Measurements from ENCODE around the gene CASP10. TPM values are rescaled to one million over a fixed set of nuclear protein-coding genes. Genes with fewer than 3 reads are reported as not detected.
"Not testable (repeated sequence)": the region's sequence is repeated elsewhere in the genome, so short reads cannot be mapped to it uniquely, and the experiment has no call there.

The CASP10 gene
- polyA plus RNA-seq, 1 donor: 19.9 TPM

DNA sequence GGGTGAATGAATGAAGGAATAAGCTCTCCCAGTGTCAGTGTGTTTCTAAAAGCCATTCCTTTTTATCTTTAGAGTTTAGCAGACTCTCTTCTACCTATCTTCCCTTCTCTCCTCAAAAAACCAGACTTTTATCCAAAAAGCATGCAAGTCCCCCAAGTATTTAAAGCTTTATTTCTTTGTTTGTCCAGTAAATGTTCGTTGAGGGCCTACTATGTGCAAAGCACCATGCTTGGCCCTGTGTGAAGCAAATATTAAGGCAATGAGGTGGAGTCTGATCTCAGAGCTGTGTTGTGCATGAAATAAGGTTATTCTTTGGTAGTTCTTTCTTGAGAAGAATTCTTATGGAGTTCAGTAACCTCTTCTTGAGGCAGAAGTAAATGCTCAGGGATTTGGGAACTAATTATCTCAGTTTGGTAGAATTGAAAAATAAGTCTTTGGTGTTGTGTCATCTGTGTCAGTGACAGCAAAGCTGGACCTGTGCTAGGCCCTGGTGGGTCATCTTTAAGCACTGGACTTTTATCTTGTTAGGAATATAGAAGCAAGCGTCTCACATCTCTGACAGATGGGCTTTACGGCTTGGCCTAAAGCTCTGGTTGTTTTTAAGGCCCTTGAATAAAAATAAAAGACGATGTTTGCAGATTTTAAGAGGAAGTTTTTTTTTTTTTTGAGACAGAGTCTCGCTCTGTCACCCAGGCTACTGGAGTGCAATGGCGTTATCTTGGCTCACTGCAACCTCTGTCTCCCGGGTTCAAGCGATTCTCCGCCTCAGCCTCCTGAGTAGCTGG, 28.1 kb upstream of the CASP10 start:
- Histone ChIP-seq H3K27me3 (ENCODE audit: control insufficient read depth, insufficient read depth, low read length) (no peaks in the 10 kb centered on the region), H3K36me3 (ENCODE audit: control insufficient read depth, insufficient read depth, low read length) (peaks cover 61% of the 10 kb centered on the region), H3K4me3 (ENCODE audit: low read length) (no peak overlapping the region), H3K9me3 (ENCODE audit: control insufficient read depth, low read depth, low read length) (no peaks in the 10 kb centered on the region), H3K4me1 (ENCODE audit: control insufficient read depth, insufficient read depth, low read length) (peaks cover 39% of the 10 kb centered on the region), H3K27ac (ENCODE audit: low read length) (no peak overlapping the region)
- WGBS (ENCODE audit: insufficient coverage, low lambda C conversion rate): 100% methylated on average over 2 of the region's 9 CpGs
- no peak for DNase-seq

DNA sequence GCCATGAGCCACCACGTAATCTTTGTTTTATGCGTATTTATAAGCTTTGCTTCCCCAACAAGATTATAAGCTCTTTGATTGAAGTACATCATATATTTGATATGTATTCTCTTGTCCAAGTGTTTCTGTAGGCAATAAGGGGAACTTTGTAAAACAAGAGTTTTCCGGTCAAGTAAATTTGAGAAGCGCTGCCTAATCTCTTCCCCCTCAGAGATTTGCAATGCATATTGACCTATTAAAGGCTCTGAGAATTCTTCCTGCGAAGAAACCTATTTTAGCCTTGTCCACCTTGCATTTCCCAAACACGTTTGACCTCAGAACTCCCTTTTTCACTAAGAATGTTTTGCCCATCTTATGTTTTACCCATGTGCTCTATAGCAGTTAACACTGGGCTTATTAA, 26.9 kb upstream of the CASP10 start:
- no peak overlapping the region for H3K27ac ChIP-seq (ENCODE audit: low read length)
- WGBS (ENCODE audit: insufficient coverage, low lambda C conversion rate): 83% methylated on average over 2 of the region's 6 CpGs
- peaks cover 64% of the 10 kb centered on the region for H3K36me3 ChIP-seq (ENCODE audit: control insufficient read depth, insufficient read depth, low read length)
- no peak for DNase-seq
- H3K4me1 ChIP-seq (ENCODE audit: control insufficient read depth, insufficient read depth, low read length): peaks cover 29% of the 10 kb centered on the region
- H3K4me3 ChIP-seq (ENCODE audit: low read length): no peak overlapping the region
- H3K9me3 ChIP-seq (ENCODE audit: control insufficient read depth, low read depth, low read length): no peaks in the 10 kb centered on the region
- no peaks in the 10 kb centered on the region for H3K27me3 ChIP-seq (ENCODE audit: control insufficient read depth, insufficient read depth, low read length)

DNA sequence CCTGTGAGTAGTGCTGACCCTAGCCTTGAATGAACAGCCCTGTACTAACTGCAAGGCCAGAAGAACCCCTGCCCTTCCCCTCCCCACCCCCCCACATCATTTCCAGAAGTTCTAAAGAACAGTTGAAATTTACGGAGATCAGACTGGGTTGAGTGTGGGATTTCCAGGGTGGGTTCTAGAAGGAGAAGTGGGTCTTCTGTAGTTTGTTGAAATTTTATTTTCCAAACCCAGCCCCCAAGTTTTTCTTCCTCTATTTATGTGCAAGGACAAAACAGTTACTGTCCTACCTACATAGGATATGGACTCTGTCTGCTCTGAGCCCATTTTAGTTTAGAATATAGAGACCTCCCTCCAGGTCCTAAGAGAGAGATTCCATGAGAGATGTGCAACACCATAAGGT, 26.3 kb upstream of the CASP10 start:
- peaks cover 23% of the 10 kb centered on the region for H3K4me1 ChIP-seq (ENCODE audit: control insufficient read depth, insufficient read depth, low read length)
- H3K4me3 ChIP-seq (ENCODE audit: low read length): no peak overlapping the region
- peaks cover 64% of the 10 kb centered on the region for H3K36me3 ChIP-seq (ENCODE audit: control insufficient read depth, insufficient read depth, low read length)
- WGBS (ENCODE audit: insufficient coverage, low lambda C conversion rate): no CpG with 5 or more reads among the region's 1 CpG
- H3K27ac ChIP-seq (ENCODE audit: low read length): no peak overlapping the region
- no peak for DNase-seq
- H3K27me3 ChIP-seq (ENCODE audit: control insufficient read depth, insufficient read depth, low read length): no peaks in the 10 kb centered on the region
- no peaks in the 10 kb centered on the region for H3K9me3 ChIP-seq (ENCODE audit: control insufficient read depth, low read depth, low read length)

DNA sequence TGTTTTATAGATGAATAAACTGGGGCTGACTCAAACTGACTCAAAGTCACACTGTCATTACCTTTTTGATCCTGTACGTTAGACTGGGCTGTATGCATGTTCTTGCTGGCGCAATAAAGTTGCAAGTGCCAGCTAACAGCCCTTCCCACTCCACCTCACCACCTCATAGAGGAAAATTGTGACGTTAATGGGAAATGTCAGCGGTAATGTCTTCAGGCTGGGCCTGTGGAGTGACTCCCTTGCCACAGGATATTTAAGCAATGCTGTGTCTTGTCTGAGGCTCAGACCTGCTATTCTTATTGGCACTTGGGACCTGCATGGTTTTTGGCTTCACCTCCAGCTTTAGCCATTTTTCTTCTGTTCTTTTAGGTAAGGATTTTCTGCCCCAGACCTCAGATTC, 25.2 kb upstream of the CASP10 start:
- H3K4me3 ChIP-seq (ENCODE audit: low read length): no peak overlapping the region
- no CpG with 5 or more reads among the region's 4 CpGs for WGBS (ENCODE audit: insufficient coverage, low lambda C conversion rate)
- no peak for DNase-seq
- H3K27me3 ChIP-seq (ENCODE audit: control insufficient read depth, insufficient read depth, low read length): no peaks in the 10 kb centered on the region
- H3K9me3 ChIP-seq (ENCODE audit: control insufficient read depth, low read depth, low read length): no peaks in the 10 kb centered on the region
- H3K4me1 ChIP-seq (ENCODE audit: control insufficient read depth, insufficient read depth, low read length): peaks cover 14% of the 10 kb centered on the region
- peaks cover 68% of the 10 kb centered on the region for H3K36me3 ChIP-seq (ENCODE audit: control insufficient read depth, insufficient read depth, low read length)
- H3K27ac ChIP-seq (ENCODE audit: low read length): peak overlapping the region; percentile 72

DNA sequence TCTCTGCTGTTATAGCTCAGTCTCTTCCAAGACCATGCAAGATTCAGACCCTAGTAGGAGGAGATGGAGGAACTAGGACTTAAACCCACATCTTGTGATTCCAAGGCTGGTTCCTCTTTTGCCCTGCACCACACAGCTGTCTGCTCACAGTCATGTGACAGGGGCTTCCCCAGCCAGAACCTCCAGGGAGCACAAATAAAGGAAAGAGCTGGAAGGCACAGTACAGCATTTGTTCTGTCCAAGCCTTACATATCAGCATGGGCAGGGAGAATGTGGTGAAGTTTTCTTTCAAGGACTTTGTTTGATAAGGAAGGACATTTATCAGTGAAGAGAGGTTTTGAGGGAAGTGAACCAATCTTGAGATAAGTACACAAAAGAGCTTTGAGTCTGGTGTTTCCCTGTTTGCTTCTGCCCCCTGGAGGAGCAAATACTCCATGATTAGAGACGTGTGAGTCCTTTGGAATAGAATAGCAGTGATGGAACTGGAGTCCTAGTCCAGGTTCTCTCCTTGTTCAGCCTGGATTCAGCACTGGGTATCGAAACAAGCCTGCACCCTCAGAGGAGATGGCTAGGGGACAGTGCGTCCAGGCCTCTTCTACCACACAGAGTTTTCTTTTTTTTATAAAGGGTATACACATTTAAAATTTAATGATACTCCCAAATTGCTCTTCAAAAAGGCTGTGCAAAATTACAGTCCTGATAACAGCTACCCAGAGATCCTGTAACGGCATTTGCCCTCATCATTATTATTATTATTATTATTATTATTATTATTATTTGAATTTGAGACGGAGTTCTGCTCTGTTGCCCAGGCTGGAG, 24.6 kb upstream of the CASP10 start:
- Histone ChIP-seq H3K4me1 (ENCODE audit: control insufficient read depth, insufficient read depth, low read length) (peaks cover 13% of the 10 kb centered on the region), H3K27me3 (ENCODE audit: control insufficient read depth, insufficient read depth, low read length) (no peaks in the 10 kb centered on the region), H3K27ac (ENCODE audit: low read length) (peak overlapping the region; percentile 72), H3K9me3 (ENCODE audit: control insufficient read depth, low read depth, low read length) (no peaks in the 10 kb centered on the region), H3K36me3 (ENCODE audit: control insufficient read depth, insufficient read depth, low read length) (peaks cover 68% of the 10 kb centered on the region), H3K4me3 (ENCODE audit: low read length) (no peak overlapping the region)
- peak; percentile 79 to 91 for DNase-seq
- WGBS (ENCODE audit: insufficient coverage, low lambda C conversion rate): no CpG with 5 or more reads among the region's 5 CpGs

DNA sequence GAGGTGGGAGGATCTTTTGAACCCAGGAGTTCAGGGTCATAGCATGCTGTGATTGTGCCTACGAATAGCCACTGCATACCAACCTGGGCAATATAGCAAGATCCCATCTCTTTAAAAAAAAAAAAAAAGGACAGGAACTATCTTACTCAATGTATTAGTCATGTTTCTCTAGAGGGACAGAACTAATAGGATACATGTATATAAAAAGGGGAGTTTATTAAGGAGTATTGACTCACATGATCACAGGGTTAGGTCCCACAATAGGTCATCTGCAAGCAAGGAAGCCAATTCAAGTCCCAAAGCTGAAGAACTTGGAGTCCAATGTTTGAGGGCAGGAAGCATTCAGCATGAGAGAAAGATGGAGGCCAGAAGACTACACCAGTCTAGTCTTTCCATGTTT, 18.8 kb upstream of the CASP10 start:
- no peaks in the 10 kb centered on the region for H3K4me1 ChIP-seq (ENCODE audit: control insufficient read depth, insufficient read depth, low read length)
- no peak overlapping the region for H3K4me3 ChIP-seq (ENCODE audit: low read length)
- no CpG with 5 or more reads among the region's 1 CpG for WGBS (ENCODE audit: insufficient coverage, low lambda C conversion rate)
- H3K27ac ChIP-seq (ENCODE audit: low read length): no peak overlapping the region
- peaks cover 69% of the 10 kb centered on the region for H3K36me3 ChIP-seq (ENCODE audit: control insufficient read depth, insufficient read depth, low read length)
- H3K9me3 ChIP-seq (ENCODE audit: control insufficient read depth, low read depth, low read length): peaks cover 13% of the 10 kb centered on the region
- no peak for DNase-seq
- no peaks in the 10 kb centered on the region for H3K27me3 ChIP-seq (ENCODE audit: control insufficient read depth, insufficient read depth, low read length)

DNA sequence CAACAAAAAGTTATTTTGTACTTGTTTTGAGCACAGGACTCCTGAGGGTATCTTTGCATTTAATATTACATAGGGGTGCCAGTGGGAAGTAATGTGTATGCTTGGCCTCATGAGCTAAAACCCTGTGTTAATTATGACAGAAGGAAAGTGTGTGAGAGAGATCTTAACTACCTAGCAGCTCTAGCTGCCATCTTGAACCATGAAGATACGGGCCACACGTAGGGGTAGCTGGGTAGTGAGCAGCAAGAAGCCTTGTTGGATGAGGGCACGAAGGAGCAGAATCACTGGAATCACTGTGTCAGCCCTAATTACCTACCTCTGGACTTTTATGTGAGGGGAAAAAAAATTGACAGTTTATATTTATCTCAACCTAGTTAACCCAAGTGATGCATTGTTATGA, 15.4 kb upstream of the CASP10 start:
- no CpG with 5 or more reads among the region's 3 CpGs for WGBS (ENCODE audit: insufficient coverage, low lambda C conversion rate)
- Histone ChIP-seq H3K9me3 (ENCODE audit: control insufficient read depth, low read depth, low read length) (peaks cover 13% of the 10 kb centered on the region), H3K4me1 (ENCODE audit: control insufficient read depth, insufficient read depth, low read length) (no peaks in the 10 kb centered on the region), H3K4me3 (ENCODE audit: low read length) (no peak overlapping the region), H3K27me3 (ENCODE audit: control insufficient read depth, insufficient read depth, low read length) (no peaks in the 10 kb centered on the region), H3K36me3 (ENCODE audit: control insufficient read depth, insufficient read depth, low read length) (peaks cover 41% of the 10 kb centered on the region), H3K27ac (ENCODE audit: low read length) (no peak overlapping the region)
- DNase-seq: no peak

DNA sequence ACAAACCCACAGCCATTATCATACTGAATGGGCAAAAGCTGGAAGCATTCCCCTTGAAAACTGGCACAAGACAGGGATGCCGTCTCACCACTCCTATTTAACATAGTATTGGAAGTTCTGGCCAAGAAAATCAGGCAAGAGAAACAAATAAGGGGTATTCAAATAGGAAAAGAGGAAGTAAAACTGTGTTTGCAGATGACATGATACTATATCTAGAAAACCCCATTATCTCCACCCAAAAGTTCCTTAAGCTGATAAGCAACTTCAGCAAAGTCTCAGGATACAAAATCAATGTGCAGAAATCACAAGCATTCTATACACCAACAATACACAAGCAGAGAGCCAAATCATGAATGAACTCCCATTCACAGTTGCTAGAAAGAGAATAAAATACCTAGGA, 14.4 kb upstream of the CASP10 start:
- peaks cover 13% of the 10 kb centered on the region for H3K9me3 ChIP-seq (ENCODE audit: control insufficient read depth, low read depth, low read length)
- not testable (repeated sequence) for DNase-seq

DNA sequence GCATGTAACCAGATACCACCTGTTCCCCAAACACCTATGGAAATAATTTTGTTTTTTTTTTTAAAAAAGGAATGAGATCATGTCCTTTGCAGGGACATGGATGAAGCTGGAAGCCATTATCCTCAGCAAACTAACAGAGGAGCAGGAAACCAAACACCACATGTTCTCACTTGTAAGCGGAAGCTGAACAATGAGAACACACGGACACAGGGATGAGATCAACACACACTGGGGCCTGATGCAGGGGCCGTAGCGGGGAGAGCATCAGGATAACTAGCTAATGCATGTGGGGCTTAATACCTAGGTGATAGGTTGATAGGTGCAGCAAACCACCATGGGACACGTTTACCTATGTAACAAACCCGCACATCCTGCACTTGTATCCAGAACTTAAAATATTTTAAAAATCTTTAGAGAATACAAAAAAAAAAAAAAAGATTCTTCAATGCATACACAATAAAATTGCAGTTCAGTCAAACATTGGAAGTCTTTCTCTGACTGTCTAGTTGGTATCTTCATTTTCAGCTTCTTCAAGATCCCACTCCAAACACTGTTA, 11.6 kb upstream of the CASP10 start:
- no peak overlapping the region for H3K27ac ChIP-seq (ENCODE audit: low read length)
- WGBS (ENCODE audit: insufficient coverage, low lambda C conversion rate): no CpG with 5 or more reads among the region's 6 CpGs

More for the DNA sequence above, 14.4 kb upstream of the CASP10 start:
- peaks cover 33% of the 10 kb centered on the region for H3K36me3 ChIP-seq (ENCODE audit: control insufficient read depth, insufficient read depth, low read length)
- H3K27ac ChIP-seq (ENCODE audit: low read length); H3K4me1 ChIP-seq (ENCODE audit: control insufficient read depth, insufficient read depth, low read length); H3K4me3 ChIP-seq (ENCODE audit: low read length); H3K27me3 ChIP-seq (ENCODE audit: control insufficient read depth, insufficient read depth, low read length): not testable (repeated sequence)
- no CpG with 5 or more reads among the region's 1 CpG for WGBS (ENCODE audit: insufficient coverage, low lambda C conversion rate)

DNA sequence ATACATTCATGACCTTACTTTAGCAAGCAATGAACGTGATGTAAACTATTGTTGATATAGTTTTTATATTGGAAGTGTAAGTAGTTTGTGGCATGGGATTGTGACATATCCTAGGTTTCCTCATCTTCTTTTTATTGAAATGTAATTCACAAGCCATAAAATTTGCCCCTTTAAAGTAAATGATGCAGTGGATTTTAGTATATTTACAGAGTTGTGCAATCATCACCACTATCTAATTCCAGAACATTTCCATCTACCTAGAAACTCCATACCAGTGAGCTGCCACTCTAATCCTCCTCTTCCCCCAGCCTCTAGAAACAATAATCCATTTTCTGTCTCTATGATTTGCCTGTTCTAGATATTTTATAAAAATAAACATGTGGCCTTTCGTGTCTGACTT, 10.7 kb upstream of the CASP10 start:
- WGBS (ENCODE audit: insufficient coverage, low lambda C conversion rate): no CpG with 5 or more reads among the region's 2 CpGs
- Histone ChIP-seq H3K4me3 (ENCODE audit: low read length) (no peak overlapping the region), H3K36me3 (ENCODE audit: control insufficient read depth, insufficient read depth, low read length) (peaks cover 4% of the 10 kb centered on the region), H3K27ac (ENCODE audit: low read length) (no peak overlapping the region), H3K4me1 (ENCODE audit: control insufficient read depth, insufficient read depth, low read length) (peaks cover 11% of the 10 kb centered on the region), H3K27me3 (ENCODE audit: control insufficient read depth, insufficient read depth, low read length) (no peaks in the 10 kb centered on the region), H3K9me3 (ENCODE audit: control insufficient read depth, low read depth, low read length) (peaks cover 5% of the 10 kb centered on the region)
- DNase-seq: no peak

More for the DNA sequence above, 11.6 kb upstream of the CASP10 start:
- no peaks in the 10 kb centered on the region for H3K27me3 ChIP-seq (ENCODE audit: control insufficient read depth, insufficient read depth, low read length)
- DNase-seq: no peak
- no peak overlapping the region for H3K4me3 ChIP-seq (ENCODE audit: low read length)
- H3K4me1 ChIP-seq (ENCODE audit: control insufficient read depth, insufficient read depth, low read length): peaks cover 8% of the 10 kb centered on the region
- H3K36me3 ChIP-seq (ENCODE audit: control insufficient read depth, insufficient read depth, low read length): peaks cover 12% of the 10 kb centered on the region
- H3K9me3 ChIP-seq (ENCODE audit: control insufficient read depth, low read depth, low read length): peaks cover 11% of the 10 kb centered on the region
